HEK293 (cell line): ENCODE results near the gene OVCH1.

ENCODE experiments used
- CTCF ChIP-seq: fragments of 450-650 bp; formaldehyde crosslinking; IDR thresholded peaks from 2 replicates; pipeline ENCODE4 v1.5.1; 2016; ENCODE audit warnings: missing biosample characterization, missing genetic modification characterization
- GLI2 ChIP-seq: fragments of 450-650 bp; formaldehyde crosslinking; IDR thresholded peaks from 2 replicates; pipeline ENCODE4; 2017; ENCODE audit warnings: missing biosample characterization, missing genetic modification characterization, low read depth, borderline replicate concordance
- REST ChIP-seq: fragments of 450-650 bp; formaldehyde crosslinking; IDR thresholded peaks from 2 replicates; pipeline ENCODE4 v1.5.1; 2016; ENCODE audit warnings: missing biosample characterization, missing genetic modification characterization
- ZBTB21 ChIP-seq: fragments of 450-650 bp; formaldehyde crosslinking; IDR thresholded peaks from 2 replicates; pipeline ENCODE4 v1.5.1; 2017; ENCODE audit warnings: missing biosample characterization, missing genetic modification characterization
- ZBTB7A ChIP-seq: fragments of 450-650 bp; formaldehyde crosslinking; IDR thresholded peaks from 2 replicates; pipeline ENCODE4 v1.5.1; 2016; ENCODE audit warnings: low read depth, missing biosample characterization, missing genetic modification characterization
- ZBTB8A ChIP-seq: fragments of 450-650 bp; formaldehyde crosslinking; IDR thresholded peaks from 2 replicates; pipeline ENCODE4 v1.5.1; 2016; ENCODE audit warnings: missing biosample characterization, missing genetic modification characterization
- ZNF114 ChIP-seq: fragments of 450-650 bp; formaldehyde crosslinking; IDR thresholded peaks from 2 replicates; pipeline ENCODE4 v1.5.0; 2017; ENCODE audit warnings: missing biosample characterization, missing genetic modification characterization
- ZNF221 ChIP-seq: fragments of 450-650 bp; formaldehyde crosslinking; IDR thresholded peaks from 2 replicates; pipeline ENCODE4 v1.5.1; 2017; ENCODE audit warnings: missing biosample characterization, missing genetic modification characterization, borderline replicate concordance
- ZNF274 ChIP-seq, 2 experiments: fragments of 200-500 bp in 1 of 2; fragments of 450-650 bp in 1 of 2; sonication (Bioruptor generic) in 1 of 2; formaldehyde crosslinking in 1 of 2; IDR thresholded peaks; 2 replicates each; pipeline versions ENCODE4 v1.5.1 to v1.6.1; 2014 to 2016; ENCODE audit warnings: borderline replicate concordance in 1 of 2, inconsistent platforms in 1 of 2, low read length in 1 of 2, missing biosample characterization in 1 of 2, missing genetic modification characterization in 1 of 2
- ZNF354C ChIP-seq: fragments of 450-650 bp; formaldehyde crosslinking; IDR thresholded peaks from 2 replicates; pipeline ENCODE4 v1.5.1; 2016; ENCODE audit warnings: missing biosample characterization, missing genetic modification characterization, low read depth, borderline replicate concordance
- ZNF549 ChIP-seq: fragments of 450-650 bp; IDR thresholded peaks from 2 replicates; pipeline ENCODE4 v1.5.1; 2018; ENCODE audit warnings: missing biosample characterization, missing genetic modification characterization, mild to moderate bottlenecking, inconsistent platforms, moderate library complexity
- ZNF654 ChIP-seq: fragments of 450-650 bp; formaldehyde crosslinking; IDR thresholded peaks from 2 replicates; pipeline ENCODE4 v1.5.1; 2016; ENCODE audit warnings: low read depth, missing biosample characterization, missing genetic modification characterization
- ZNF658 ChIP-seq: fragments of 450-650 bp; formaldehyde crosslinking; IDR thresholded peaks from 2 replicates; pipeline ENCODE4; 2016; ENCODE audit warnings: missing biosample characterization, missing genetic modification characterization
- ZNF776 ChIP-seq: fragments of 450-650 bp; formaldehyde crosslinking; IDR thresholded peaks from 2 replicates; pipeline ENCODE4 v1.5.0; 2017; ENCODE audit warnings: missing biosample characterization, missing genetic modification characterization, borderline replicate concordance

GRCh38 chr12:29438752-29439408 is 58.6 kb downstream of the OVCH1 start:
- TF ChIP-seq ZNF658 = no peak
- TF ChIP-seq ZBTB21 = no peak
- TF ChIP-seq ZNF114 (tag by site-specific recombination) = no peak
- no peak for TF ChIP-seq ZNF776
- no peak for TF ChIP-seq GLI2
- TF ChIP-seq CTCF (tag by site-specific recombination) = no peak
- no peak for TF ChIP-seq ZNF274 (IDR thresholded peaks at IDR 0.05; ENCODE audit: low read length)
- no peak for TF ChIP-seq ZNF274 (tag by site-specific recombination; IDR thresholded peaks at IDR 0.05; ENCODE audit: borderline replicate concordance)
- no peak for TF ChIP-seq ZNF221
- TF ChIP-seq ZNF354C (tag by site-specific recombination) = no peak
- TF ChIP-seq REST (tag by site-specific recombination) = no peak
- TF ChIP-seq ZNF654 (tag by site-specific recombination) = no peak
- no peak for TF ChIP-seq ZBTB7A
- no peak for TF ChIP-seq ZBTB8A (tag by site-specific recombination)
- no peak for TF ChIP-seq ZNF549 (tag by site-specific recombination)
